SK-N-SH treated with all-trans-retinoic acid at 6 μM for 48 hours (cell line): ENCODE measurements around the gene RUNX3.

Experiments
- ATAC-seq: fragments of 200-7000 bp; cut with Tn5 transposase; 3 replicates; pipeline ENCODE4 v1.9.1; 2020; ENCODE audit warnings: mild to moderate bottlenecking, moderate library complexity
- ARNTL ChIP-seq: fragments of 450-650 bp; formaldehyde crosslinking; IDR thresholded peaks from 2 replicates; pipeline ENCODE4 v1.5.0; 2020; ENCODE audit warnings: low read depth, mild to moderate bottlenecking, moderate library complexity, borderline replicate concordance
- BACH2 ChIP-seq: fragments of 250-450 bp; sonication (Bioruptor Pico); IDR thresholded peaks from 2 replicates; pipeline ENCODE4 v1.9.0; 2021; ENCODE audit warnings: mild to moderate bottlenecking, borderline replicate concordance
- CSDC2 ChIP-seq: fragments of 250-450 bp; sonication (Bioruptor Pico); IDR thresholded peaks from 2 replicates; pipeline ENCODE4 v1.5.0; 2020; ENCODE audit warnings: mild to moderate bottlenecking, moderate library complexity
- ESRRG ChIP-seq: fragments of 250-450 bp; sonication (Bioruptor Pico); IDR thresholded peaks from 2 replicates; pipeline ENCODE4 v1.6.1; 2021; ENCODE audit warnings: mild to moderate bottlenecking
- ISL1 ChIP-seq: fragments of 250-450 bp; sonication (Bioruptor Pico); IDR thresholded peaks from 2 replicates; pipeline ENCODE4 v2.1.2; 2022; ENCODE audit warnings: mild to moderate bottlenecking, moderate library complexity
- OSR1 ChIP-seq: fragments of 250-450 bp; sonication (Bioruptor Pico); IDR thresholded peaks from 2 replicates; pipeline ENCODE4 v1.8.0; 2022; ENCODE audit warnings: moderate library complexity, mild to moderate bottlenecking, inconsistent platforms
- PATZ1 ChIP-seq: fragments of 250-450 bp; sonication (Bioruptor Pico); IDR thresholded peaks from 2 replicates; pipeline ENCODE4 v1.8.0; 2020; ENCODE audit warnings: mild to moderate bottlenecking, moderate library complexity, borderline replicate concordance
- PPARA ChIP-seq: fragments of 250-450 bp; sonication (Bioruptor Pico); IDR thresholded peaks from 2 replicates; pipeline ENCODE4 v1.5.0; 2020; ENCODE audit warnings: mild to moderate bottlenecking, borderline replicate concordance
- RARB ChIP-seq: fragments of 250-450 bp; sonication (Bioruptor Pico); IDR thresholded peaks from 2 replicates; pipeline ENCODE4 v1.8.0; 2021; ENCODE audit warnings: mild to moderate bottlenecking, moderate library complexity
- SNAI2 ChIP-seq: fragments of 250-450 bp; sonication (Bioruptor Pico); IDR thresholded peaks from 2 replicates; pipeline ENCODE4 v1.5.0; 2020; ENCODE audit warnings: mild to moderate bottlenecking, moderate library complexity
- TCF4 ChIP-seq: fragments of 250-450 bp; sonication (Bioruptor Pico); IDR thresholded peaks from 2 replicates; pipeline ENCODE4 v1.8.0; 2021; ENCODE audit warnings: mild to moderate bottlenecking, moderate library complexity, borderline replicate concordance
- TSHZ2 ChIP-seq: fragments of 250-450 bp; sonication (Bioruptor Pico); IDR thresholded peaks from 2 replicates; pipeline ENCODE4 v1.5.0; 2020; ENCODE audit warnings: mild to moderate bottlenecking, moderate library complexity
- ZC3H10 ChIP-seq: fragments of 250-450 bp; sonication (Bioruptor Pico); IDR thresholded peaks from 2 replicates; pipeline ENCODE4 v1.5.1; 2021; ENCODE audit warnings: mild to moderate bottlenecking, moderate library complexity
- ZFP3 ChIP-seq: fragments of 250-450 bp; sonication (Bioruptor Pico); IDR thresholded peaks from 2 replicates; pipeline ENCODE4 v1.5.0; 2020; ENCODE audit warnings: mild to moderate bottlenecking, moderate library complexity
- ZFP30 ChIP-seq: fragments of 450-650 bp; formaldehyde crosslinking; IDR thresholded peaks from 2 replicates; pipeline ENCODE4 v1.5.0; 2022; ENCODE audit warnings: mild to moderate bottlenecking, moderate library complexity
- ZNF565 ChIP-seq: fragments of 450-650 bp; formaldehyde crosslinking; conservative IDR thresholded peaks from 2 replicates; pipeline ENCODE4 v1.5.0; 2020; ENCODE audit warnings: low read depth, mild to moderate bottlenecking, moderate library complexity
- ZNF70 ChIP-seq: fragments of 450-650 bp; formaldehyde crosslinking; IDR thresholded peaks from 2 replicates; pipeline ENCODE4 v1.5.0; 2020; ENCODE audit warnings: mild to moderate bottlenecking, moderate library complexity
- TF ChIP-seq, protein P1 (sequence below): fragments of 250-450 bp; sonication (Bioruptor Pico); IDR thresholded peaks from 2 replicates; pipeline ENCODE4 v1.5.1; 2021; ENCODE audit warnings: mild to moderate bottlenecking, moderate library complexity
- TF ChIP-seq, protein P2 (sequence below): fragments of 250-450 bp; sonication (Bioruptor Pico); IDR thresholded peaks from 2 replicates; pipeline ENCODE4 v1.5.1; 2020; ENCODE audit warnings: low read depth, mild to moderate bottlenecking, moderate library complexity
- TF ChIP-seq, protein P3 (sequence below): fragments of 250-450 bp; sonication (Bioruptor Pico); IDR thresholded peaks from 2 replicates; pipeline ENCODE4 v1.8.0; 2021; ENCODE audit warnings: low read depth, mild to moderate bottlenecking, moderate library complexity, borderline replicate concordance

The RUNX3 gene

DNA sequence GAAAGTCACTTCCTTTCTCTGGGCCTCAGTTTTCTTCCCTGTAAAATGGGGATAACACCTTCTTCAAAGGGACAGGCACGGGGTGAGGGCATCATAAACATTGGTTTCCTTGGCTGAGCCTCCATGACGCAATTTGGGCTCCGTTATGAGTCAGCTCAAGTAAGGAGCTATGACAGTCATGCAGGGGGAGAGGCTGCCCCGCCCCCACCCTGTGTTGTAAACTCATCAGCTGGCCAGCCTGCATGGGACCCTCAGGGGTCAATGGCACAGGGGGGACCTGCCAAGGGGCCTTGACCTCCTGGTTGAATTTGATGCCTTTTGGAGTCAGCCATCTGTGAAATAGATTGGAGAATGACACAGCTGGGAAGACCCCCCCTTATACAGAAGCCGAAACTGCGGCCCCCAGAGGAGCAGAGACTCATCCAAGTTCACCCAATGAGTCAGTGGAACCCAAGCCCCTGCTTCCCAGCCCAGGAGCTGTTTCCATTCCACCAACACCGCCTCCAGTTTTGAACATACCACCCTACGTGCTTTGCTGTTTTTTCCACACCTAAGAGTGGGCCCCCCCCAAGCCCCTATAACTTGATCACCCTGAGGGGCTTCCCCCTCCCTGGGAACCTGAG lies 36.8 kb upstream of the RUNX3 start:
- TF ChIP-seq SNAI2 (CRISPR knock-in tag): no peak
- no peak for TF ChIP-seq ESRRG
- TF ChIP-seq, protein P1, sequence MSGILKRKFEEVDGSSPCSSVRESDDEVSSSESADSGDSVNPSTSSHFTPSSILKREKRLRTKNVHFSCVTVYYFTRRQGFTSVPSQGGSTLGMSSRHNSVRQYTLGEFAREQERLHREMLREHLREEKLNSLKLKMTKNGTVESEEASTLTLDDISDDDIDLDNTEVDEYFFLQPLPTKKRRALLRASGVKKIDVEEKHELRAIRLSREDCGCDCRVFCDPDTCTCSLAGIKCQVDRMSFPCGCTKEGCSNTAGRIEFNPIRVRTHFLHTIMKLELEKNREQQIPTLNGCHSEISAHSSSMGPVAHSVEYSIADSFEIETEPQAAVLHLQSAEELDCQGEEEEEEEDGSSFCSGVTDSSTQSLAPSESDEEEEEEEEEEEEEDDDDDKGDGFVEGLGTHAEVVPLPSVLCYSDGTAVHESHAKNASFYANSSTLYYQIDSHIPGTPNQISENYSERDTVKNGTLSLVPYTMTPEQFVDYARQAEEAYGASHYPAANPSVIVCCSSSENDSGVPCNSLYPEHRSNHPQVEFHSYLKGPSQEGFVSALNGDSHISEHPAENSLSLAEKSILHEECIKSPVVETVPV (CRISPR knock-in tag): no peak
- TF ChIP-seq ARNTL (CRISPR knock-in tag): no peak
- TF ChIP-seq ISL1 (CRISPR knock-in tag): no peak
- TF ChIP-seq TCF4: no peak
- TF ChIP-seq ZNF565: no peak
- TF ChIP-seq PPARA: no peak
- TF ChIP-seq ZNF70 (CRISPR knock-in tag): no peak
- no peak for TF ChIP-seq PATZ1 (CRISPR knock-in tag)
- TF ChIP-seq ZFP3 (CRISPR knock-in tag): no peak
- no peak for TF ChIP-seq BACH2
- TF ChIP-seq, protein P2, sequence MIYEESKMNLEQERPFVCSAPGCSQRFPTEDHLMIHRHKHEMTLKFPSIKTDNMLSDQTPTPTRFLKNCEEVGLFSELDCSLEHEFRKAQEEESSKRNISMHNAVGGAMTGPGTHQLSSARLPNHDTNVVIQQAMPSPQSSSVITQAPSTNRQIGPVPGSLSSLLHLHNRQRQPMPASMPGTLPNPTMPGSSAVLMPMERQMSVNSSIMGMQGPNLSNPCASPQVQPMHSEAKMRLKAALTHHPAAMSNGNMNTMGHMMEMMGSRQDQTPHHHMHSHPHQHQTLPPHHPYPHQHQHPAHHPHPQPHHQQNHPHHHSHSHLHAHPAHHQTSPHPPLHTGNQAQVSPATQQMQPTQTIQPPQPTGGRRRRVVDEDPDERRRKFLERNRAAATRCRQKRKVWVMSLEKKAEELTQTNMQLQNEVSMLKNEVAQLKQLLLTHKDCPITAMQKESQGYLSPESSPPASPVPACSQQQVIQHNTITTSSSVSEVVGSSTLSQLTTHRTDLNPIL: no peak
- TF ChIP-seq OSR1 (CRISPR knock-in tag): no peak
- TF ChIP-seq ZC3H10 (CRISPR knock-in tag): no peak
- no peak for TF ChIP-seq TSHZ2 (CRISPR knock-in tag)
- TF ChIP-seq, protein P3, sequence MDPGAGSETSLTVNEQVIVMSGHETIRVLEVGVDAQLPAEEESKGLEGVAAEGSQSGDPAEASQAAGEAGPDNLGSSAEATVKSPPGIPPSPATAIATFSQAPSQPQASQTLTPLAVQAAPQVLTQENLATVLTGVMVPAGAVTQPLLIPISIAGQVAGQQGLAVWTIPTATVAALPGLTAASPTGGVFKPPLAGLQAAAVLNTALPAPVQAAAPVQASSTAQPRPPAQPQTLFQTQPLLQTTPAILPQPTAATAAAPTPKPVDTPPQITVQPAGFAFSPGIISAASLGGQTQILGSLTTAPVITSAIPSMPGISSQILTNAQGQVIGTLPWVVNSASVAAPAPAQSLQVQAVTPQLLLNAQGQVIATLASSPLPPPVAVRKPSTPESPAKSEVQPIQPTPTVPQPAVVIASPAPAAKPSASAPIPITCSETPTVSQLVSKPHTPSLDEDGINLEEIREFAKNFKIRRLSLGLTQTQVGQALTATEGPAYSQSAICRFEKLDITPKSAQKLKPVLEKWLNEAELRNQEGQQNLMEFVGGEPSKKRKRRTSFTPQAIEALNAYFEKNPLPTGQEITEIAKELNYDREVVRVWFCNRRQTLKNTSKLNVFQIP (CRISPR knock-in tag): no peak
- TF ChIP-seq CSDC2 (CRISPR knock-in tag): no peak
- no peak for ATAC-seq

DNA sequence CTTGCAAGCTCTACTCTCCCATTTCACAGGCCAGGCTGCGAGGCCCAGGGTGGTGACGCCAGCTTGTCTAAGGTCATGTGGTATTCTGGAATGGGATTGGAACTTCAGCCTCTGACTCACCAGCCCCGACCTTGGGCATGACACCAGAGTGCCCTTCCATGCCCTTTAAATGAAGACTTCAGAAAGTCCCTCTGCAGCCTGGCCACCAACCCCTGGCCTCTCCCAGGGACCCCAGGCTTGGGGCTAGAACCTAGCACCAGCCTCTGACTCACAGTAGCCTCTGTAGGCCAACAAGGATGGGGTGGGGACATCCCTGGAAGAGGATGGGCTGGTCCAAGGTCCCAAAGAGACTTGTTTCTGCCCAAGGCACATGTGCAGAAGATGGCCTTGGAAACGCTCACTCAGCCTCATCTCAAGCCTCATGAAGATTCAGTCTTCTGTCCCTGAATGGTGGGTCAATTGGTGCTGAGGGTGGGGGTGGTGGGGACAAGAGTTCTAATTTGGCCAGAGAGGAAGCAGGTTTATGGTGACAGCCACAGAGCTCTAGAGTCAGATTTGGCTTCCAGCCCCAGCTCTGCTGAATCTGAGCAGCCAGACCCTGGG lies 36.1 kb upstream of the RUNX3 start:
- no peak for ATAC-seq
- no peak for TF ChIP-seq RARB (CRISPR knock-in tag)
- TF ChIP-seq, protein P2: no peak
- TF ChIP-seq TSHZ2 (CRISPR knock-in tag): no peak
- no peak for TF ChIP-seq SNAI2 (CRISPR knock-in tag)
- TF ChIP-seq ZFP30 (CRISPR knock-in tag): no peak
- TF ChIP-seq ESRRG: no peak
- TF ChIP-seq, protein P1 (CRISPR knock-in tag): no peak
- TF ChIP-seq ZNF70 (CRISPR knock-in tag): no peak
- TF ChIP-seq ISL1 (CRISPR knock-in tag): no peak
